M059J (cell line): ENCODE results near the gene PJVK. TPM values are rescaled to one million over a fixed set of nuclear protein-coding genes. Genes with fewer than 3 reads are reported as not detected.
A peak's percentile ranks its signal among the peaks of the same experiment; 100 is the strongest.
"Not testable (repeated sequence)": the region's sequence is repeated elsewhere in the genome, so short reads cannot be mapped to it uniquely, and the experiment has no call there.

Experiments
- DNase-seq: peaks from one replicate; pipeline ENCODE4 v3.0.0-alpha.2; 2012; ENCODE audit warnings: low read depth
- total RNA-seq: library from RNA; depleted of rRNA; stranded (reverse); fragments of >200 nt; shearing (Covaris generic); gene quantifications from 2 replicates; pipeline ENCODE4 v1.2.3, GENCODE V29; 2014

The PJVK gene
- total RNA-seq, 1 experiment from 2014 or later: not detected

DNA sequence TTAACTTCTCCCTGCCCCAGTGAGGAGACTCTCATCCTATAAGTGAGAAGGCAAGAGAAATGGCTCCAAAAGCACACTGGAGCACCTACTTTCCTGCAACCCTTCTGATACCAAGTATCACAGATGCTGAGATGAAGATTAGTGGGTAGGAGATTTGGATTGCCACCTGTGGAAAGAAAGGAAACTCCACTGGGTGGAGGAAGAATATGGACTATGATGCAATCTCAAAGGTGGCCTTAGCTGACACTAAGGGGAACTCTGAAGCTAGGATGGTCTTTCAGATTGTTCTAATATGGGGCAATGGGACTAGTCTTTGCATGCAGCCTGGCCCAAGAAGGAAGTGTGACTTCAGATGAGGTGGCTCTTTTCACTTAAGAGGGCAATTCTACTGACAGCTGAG, 21.8 kb upstream of the PJVK start:
- DNase-seq: no peak

DNA sequence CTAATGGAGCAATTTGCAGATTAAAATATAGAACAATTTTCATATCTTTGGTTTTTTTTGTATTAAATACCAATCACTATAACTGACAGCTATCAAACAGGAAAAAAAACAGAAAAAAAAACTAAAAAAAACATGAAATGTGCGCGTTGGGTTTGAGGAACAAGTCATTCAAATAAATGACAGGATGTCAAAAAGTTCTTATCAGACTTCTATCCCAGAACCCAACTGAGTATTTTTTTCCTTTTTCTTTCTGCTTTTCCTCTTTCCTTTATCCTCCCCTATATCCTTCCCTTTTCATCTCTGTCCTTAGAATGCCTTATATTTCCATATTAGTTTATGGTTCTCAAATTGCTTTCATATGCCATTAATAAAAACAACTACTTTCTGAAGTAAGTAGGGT, 14.5 kb upstream of the PJVK start:
- DNase-seq: no peak

DNA sequence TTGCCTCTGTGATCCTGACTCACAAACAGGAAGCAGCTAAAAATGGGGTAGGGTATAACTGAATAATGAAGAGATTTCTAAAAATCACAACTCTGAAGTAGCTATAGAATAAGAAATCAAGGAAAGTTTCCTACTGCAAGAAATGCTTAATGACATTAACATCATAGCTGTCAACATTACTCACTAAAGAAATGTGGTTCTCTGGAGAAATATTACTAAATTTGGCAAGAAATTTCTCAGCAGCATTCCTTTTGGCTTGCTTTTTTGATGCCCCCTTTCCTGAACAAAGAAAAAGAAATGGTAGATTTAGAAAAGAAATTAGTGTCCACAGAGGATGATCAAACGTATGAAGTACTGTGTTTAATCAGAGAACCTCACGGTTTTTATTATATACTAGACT, 9.8 kb upstream of the PJVK start:
- DNase-seq: no peak

DNA sequence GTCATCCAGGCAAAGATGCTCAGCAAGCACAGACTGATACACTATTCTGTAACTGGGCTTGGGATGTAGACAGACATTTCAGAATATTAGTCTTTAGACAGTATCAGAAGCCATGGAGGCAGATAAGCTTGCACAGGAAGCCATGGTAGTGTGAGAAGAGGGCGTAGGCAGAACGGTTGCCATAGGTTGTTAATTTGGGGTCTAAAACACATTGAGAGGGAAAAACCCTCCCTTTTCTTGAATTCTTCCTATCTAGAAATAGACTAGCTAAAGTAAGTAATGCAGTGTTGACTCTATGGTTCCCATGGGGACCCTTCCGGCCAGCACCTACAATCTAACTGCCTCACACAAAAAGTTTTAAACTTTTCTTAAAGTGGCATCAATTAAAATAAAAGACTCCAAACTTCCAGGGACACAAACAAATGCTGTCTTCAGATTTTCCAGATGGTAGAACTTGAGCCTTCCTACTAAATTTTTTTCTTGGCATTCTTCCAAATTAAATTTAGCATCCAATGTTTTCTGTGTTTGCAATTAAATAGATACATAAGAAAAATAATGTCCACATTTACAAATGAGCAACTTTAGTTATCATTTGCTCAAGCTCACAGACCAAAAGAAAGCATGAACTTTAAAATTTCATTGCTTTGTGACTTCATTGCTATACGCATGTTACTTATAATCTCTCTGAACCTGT, 2.1 kb upstream of the PJVK start:
- no peak for DNase-seq

DNA sequence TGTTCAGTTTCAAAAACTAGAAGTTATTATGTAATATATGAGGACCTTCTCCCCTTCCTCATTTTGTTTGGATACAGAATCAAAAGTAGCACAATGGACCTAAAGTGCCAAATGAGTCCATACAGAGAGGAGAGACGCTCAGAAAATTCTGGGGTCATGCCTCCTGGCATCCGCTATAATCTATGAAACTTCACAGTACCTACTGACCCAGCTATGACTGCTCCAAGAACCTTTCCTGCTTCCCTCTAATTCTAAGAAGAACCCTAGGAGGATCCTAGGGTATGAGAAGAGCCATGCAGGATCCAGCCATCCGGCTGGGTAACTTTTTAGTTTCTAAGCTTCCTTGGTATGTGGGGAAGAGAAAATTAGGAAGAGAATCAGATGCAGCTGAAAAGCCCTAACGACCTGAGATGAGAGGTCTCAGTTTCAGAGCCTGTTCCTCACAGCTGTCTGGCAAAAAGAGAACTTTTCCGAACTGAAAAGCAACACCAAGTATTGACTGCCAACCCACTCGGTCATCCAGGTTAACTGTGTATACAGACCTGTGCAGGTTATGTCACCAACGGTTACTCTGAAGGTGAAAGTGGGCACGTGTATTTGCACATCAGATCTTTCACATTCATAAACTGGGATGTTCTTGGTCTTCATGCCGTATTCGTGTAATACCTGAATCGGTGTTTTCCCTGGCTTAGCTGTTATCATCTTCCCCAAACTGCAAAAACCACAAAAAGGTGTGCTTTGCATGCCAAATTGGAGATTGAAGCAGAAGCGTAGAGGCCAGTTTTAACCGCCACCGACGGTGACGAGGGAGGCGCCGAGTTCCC, 1.3 kb upstream of the PJVK start:
- DNase-seq: no peak

DNA sequence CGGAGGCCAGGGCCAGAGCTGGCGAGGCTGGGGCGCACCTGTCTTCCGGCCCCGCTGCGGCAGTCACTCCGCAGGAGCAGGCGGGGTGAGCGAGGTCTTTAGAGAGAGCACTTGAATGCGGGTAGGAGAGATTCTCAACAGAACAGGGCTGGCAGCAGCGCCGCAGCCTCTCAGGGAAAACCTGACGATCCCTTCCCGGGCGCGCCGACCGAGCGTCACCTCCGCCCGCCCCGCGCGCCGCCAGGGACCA, 729 bp upstream of the PJVK start:
- DNase-seq: no peak

DNA sequence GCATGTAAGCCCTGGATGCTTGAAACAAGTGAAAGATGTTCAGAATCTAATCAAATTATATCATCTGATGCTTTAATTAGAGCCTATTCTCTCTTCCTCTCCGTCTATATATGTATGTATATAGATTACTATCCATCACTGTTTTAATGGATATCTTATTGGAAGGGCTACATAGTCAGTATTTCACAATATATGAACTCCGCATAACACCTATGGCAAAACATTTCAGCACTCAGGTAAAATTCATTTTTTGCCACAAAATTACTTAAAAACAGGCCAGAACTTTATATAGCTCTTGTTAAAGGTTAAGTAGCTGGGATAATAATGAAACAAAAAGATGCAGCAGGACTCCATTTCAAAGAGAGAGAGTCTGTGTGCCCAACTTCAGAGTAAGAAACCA, 1.2 kb downstream of the PJVK start:
- no peak for DNase-seq

DNA sequence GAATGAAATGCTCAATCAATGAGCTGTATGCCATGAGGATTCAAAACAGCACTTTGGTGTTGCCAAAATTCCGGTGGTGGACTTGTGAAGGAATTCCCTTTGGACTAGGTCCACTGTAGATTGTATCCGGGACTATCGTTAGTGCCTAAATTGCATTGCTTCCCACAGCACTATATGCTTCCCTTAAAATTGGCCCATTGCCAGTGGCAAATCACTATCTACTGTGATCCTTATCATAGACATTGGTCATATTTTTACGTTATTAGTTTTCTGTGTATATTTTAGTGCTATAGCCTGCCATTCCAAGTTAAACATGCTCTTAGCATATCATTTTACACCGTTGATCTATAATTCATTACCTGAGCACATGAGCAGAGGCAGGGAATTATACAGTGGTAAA, 1.7 kb downstream of the PJVK start:
- DNase-seq: no peak

DNA sequence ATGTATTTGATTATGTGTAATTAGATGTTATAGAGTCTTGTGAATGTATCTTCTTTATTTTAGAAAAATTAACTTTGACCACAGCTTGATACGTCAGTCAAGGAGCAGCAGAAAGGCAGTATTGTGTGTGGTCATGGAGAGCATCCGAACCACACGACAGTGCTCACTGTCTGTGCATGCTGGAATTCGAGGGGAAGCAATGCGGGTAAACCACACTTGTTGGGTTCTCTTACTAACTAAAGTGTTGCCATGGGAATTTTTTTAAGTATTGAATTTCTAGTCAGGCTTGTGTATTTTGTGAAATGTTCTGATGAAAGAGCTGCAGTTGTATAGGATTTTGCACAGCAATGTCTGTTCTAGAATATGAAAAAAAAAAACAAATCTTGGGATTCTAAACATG, 4.8 kb downstream of the PJVK start:
- peak; percentile 18 for DNase-seq

DNA sequence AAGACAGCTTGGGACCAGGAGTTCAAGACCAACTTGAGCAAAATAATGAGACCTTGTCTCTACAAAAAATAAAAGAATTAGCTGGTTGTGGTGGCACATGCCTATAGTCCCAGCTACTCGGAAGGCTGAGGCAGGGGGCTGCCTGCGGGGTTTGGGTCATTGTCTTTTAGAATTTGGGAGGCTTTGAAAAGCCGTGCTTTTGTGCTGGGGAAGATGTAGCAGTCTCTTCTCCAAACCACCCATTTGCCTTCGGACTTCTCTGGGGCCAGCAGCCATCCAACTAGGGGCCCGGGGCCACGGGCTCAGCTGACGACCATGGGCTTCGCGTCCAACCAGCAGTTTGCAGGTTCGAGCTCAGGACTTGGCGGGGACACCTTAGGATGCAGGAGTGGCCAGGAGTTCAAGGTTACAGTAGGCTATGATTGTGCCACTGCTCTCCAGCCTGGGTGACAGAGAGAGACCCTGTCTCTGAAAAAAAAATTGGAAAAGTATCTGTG, 6.3 kb downstream of the PJVK start:
- DNase-seq: no peak

DNA sequence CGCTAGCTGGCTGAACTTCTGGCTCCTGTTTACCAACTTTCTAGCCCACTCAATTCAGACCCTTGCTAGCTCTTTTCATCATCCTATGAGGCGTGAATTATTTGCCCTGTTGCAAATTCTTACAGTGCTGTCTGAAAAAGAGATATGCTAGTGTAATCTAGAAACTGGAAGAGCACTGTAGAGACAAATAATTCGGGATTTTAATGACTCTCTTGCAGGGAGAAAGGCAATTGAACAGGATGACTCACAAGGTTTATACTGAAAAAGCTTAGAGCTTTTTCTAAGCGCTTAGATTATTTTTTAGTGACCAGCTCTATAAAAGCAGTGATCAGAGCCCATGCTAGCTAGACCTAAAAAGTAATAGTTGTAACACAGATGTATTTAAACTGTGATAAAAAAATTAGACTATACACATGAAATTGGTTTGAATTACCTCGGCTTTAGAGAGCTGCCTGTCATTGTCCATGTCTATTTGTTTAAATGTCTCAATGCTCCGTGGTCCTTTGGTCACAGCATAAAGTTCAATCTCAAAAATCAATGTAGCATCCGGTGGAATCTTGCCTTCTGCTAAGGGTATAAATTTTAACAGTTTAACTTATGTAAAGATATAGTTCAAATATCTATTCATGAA, 18.2 kb downstream of the PJVK start:
- DNase-seq: no peak

DNA sequence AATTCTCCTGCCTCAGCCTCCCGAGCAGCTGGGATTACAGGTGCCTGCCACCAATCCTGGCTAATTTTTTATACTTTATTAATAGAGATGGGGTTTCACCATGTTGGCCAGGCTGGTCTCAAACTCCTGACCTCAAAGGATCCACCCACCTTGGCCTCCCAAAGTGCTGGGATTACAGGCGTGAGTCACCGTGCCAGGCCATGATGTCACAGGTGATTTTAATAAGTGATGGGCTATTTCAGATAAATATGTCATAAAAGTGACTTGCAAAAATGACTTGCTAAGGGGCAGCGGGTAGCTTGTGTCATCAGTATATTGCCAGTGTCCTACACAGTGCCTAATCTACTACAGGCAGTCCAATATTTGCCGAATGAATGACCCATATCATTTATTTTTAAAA, 20.1 kb downstream of the PJVK start:
- DNase-seq: not testable (repeated sequence)

DNA sequence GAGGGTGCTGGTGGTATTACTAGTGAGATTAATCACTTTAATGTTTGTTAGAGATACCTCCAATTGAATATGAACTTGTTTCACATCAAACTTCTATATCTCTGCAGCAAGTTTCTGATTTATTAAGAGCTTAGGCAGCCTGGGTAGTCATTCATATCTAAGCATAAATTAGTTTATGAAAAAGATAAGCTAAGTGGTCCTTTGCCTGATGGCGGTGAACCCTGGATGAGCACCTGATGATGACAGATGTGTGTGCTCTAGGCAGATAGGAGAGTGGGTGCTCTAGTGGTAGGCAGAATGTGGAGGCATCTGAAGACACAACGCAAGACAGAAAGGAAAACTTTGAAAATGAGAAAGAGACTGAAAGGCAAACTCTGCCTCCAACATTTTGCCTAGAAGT, 22.2 kb downstream of the PJVK start:
- DNase-seq: no peak

DNA sequence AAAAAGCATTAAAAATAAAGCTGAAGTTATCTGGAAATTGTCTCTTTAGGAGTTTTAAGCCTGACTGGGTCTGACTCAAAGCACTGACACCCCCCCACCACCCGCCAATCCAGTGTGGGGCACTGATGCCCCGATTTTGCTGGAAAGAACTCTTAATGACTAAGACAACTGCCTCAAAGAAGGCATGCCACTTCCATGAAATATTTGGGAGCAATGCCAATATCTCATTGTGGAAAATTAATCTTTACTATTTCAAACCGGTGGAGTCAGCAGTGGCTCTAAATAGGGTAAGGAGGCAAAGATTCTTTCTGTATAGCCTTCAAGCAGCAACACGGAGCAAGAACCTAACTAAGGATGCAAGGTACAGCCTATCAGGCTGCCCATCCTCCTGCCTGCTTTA, 22.8 kb downstream of the PJVK start:
- DNase-seq: peak; percentile 40

DNA sequence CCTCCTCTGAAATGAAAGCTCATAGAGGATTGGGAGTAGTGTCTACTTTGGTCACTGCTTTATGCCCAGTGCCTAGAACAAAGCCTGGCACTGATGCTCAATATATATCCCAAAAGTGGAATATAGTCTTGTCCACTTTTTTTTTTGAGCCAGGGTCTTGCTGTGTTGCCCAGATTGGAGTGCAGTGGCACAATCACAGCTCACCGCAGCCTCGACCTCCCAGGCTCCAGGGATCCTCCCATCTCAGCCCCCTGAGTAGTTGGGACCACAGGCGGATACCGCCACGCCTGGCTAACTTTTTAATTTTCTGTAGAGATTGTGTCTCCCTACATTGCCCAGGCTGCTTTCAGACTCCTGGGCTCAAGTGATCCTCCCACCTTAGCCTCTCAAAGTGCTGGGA, 23.4 kb downstream of the PJVK start:
- no peak for DNase-seq

DNA sequence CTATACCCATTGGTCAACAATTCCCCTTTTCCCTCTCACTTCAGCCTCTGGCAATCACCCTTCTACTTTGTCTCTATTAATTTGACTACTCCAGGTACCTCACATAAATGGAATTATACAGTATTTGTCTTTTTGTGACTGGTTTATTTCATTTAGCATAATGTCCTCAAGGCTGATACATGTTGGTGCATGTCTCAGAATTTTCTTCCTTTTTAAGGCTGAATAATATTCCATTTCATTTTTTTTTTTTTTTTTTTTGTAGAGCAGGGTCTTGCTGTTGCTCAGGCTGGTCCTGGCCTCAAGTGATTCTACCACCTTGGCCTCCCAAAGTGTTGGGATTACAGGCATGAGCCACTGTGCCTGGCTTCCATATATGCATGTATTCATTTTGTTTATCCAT, 25.3 kb downstream of the PJVK start:
- DNase-seq: no peak

DNA sequence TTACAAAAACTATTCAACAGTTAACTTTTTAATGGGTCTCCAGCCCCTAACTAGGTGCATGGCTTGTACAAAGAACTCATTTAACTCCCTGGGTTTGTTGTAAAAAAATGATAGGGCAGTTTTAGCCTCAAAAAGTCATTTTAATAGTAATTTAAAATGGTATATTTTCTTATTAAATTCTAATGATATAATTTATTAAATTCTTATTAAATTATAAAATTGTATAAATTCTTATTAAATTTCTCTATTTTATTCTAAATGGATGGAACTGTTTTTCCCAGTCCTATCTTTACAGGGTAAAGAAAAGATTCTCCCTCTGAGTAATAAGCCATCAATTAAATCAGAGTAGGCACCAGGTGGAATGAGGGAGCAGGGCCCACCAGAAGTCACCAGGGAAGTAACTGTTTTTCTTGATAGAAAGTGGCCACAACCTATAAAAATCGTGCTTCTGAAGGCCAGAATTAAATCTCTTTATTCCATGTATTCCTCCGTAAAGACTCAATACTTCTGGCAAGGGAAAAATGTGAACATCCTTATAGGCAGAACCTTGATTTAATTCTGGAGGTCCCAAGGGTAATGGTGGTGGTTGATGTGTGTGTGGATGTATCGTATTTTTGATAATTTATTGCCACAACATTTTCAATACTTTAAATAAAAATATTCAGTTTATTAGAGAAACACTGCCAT, 26.4 kb downstream of the PJVK start:
- DNase-seq: no peak

DNA sequence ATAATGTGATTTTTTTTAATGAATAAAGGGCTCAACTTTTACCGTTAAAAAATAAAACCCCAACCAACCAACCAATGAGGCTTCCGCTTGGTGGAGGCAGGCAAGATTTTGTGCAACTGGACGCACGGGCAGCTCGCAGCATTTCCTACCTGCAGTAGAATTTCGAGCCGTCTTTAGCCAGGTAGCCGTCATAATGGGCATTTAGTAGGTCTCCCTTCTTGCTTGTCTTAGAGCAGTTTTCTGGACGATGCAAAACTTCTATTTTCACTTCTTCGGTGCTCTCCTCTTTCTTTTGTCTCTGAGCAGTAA, 26.9 kb downstream of the PJVK start:
- DNase-seq: peak; percentile 33

DNA sequence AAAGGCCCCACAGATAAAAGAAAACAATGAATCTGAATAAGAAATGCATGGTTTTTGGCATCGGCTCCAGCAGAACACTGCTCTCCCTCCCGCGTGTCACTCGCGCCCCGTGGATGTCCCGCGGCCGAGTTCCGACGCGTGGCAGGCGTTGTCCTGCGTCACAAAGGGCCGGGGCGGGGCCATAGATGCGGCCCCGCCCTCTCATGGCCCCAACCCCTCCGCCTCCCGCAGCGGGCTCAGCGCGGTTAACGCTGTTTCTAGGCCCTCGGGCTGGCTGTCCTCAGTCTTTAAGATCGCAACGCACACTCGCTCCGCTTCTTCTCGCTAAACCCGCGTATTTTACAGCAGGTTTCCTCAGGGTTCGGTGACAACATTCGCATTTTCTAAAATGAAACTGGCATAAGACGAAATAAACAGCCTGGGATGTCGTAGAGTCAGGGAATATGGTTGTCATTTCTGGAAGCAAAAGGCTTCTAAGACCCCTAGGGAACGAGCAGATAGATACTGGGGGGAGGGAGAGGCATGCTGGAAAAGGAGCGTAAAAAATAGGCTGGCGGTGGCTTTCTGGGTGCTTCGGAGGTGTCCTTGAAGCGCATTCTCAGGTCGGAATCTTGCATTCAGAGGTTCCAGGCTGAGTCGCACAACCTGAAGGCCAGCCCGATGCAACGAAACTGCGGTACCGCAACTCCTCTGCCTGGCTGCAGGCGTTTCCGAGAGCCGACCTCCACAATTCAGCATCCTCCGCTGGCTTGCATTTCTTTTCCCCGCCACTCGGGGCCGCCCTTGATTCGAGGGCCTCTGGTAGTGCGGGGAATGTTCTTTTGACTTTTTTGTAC, 27.5 kb downstream of the PJVK start, which contains the start of gene FKBP7:
TSS of gene FKBP7 (minus strand) at position 162 of the 836 bp plus-strand sequence. CDS start at position 61, 101 bp downstream.
- DNase-seq: peak; percentile 84

DNA sequence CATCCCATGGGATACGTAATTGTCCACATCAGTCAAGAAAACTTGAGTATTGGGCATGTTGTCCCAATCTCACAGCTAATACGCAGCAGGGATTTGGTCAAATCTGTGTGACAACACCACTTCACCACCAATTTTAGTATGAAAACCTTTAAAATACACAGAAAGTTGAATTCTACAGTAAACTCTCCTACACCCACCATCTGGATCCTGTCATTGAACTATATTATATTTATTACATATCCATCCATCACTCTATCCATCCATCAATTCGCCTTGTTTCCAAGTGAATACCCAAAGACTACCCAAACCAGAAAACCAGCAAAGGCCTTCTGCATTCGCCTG, 28.1 kb downstream of the PJVK start:
- no peak for DNase-seq

DNA sequence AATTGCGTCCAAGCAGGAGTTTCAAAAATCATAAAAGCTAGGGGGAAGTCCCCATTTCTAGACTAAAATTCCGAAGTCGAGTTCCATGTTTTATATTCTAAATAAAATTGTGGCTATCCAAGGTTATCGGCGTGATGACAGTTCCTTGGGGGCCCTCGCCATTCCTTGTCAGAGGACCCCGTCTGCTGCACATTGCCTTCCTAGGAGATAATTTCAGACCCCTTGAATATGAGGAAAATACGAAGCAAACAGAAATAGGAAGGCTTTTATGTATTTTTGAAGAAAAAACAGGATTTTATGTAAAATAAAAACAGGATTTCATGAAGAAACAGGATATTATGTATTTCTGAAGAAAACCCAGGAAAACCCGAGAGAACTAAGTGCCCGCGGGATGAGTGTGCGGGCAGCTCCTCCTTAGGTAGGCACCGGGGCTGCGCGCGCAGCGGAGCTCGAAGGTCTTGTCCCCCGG, 28.6 kb downstream of the PJVK start:
- no peak for DNase-seq
